ENCODE measurements around the gene CTDSPL.
"Not testable (repeated sequence)": the region's sequence is repeated elsewhere in the genome, so short reads cannot be mapped to it uniquely, and the experiment has no call there.

Gene CTDSPL

DNA sequence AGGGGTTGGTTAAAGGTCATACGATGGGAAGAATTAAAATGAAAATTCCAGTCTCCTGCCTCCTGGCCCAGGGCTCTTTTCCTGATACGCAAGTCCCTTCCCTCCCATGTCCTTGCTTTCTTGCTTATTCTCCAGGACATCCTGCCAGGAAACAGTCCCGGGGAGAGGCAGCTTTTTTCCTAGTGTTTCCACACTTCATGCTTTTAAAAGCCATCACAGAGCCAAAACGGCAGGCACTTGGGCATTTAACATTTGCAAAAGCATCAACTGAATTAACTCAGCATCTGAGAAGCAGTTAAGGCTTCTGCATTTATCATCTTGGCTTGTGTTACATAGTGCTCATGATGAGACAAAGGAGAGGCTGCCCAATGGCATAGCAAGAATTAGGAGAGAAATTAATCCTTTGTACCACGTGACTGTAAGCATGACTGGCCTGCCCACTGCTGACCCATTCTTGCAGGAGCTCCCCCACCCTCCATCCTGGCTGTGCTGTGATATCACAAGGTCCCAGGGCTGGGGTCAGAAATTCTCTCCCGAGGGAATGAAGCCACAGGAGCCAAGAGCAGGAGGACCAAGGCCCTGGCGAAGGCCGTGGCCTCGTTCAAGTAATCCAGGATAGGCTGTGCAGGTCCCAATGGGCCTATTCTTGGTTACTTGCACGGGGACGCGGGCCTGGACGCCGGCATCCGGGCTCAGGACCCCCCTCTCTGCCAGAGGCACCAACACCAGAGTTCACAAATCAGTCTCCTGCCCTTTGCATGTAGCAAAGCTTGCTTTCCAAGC is 107.3 kb downstream of the CTDSPL start:
- no peak for DNase-seq (ENCODE audit: extremely low read depth, insufficient read length)
- H3K36me3 ChIP-seq (ENCODE audit: control insufficient read depth, insufficient read depth, low read length) = no peaks in the 10 kb centered on the region

DNA sequence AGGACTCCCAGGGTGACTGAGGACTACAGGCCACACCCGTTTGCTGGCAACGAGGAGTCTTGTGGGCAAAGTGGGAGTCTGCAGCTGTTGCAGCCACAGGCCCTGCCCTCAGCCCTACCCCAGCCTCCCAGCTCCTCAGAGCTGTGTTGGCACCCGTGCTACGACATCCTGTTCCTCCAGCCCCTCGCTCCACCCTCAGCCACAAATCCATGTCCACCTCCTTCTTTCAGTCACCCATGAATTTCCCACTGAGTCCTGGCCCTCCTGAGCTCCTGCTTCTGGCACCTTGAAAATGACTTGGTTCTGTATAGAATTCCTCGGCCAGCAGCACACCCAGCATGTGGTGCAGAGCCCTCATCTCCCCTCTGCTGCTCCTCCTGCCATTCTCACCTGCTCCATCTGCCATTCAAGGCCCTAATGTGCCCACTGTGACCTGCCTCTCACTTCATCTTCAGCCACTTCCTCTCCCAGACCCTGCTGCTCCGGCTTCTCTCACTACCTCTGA is 108.0 kb downstream of the CTDSPL start:
- H3K36me3 ChIP-seq (ENCODE audit: control insufficient read depth, insufficient read depth, low read length) = no peaks in the 10 kb centered on the region
- TF ChIP-seq, protein P1, sequence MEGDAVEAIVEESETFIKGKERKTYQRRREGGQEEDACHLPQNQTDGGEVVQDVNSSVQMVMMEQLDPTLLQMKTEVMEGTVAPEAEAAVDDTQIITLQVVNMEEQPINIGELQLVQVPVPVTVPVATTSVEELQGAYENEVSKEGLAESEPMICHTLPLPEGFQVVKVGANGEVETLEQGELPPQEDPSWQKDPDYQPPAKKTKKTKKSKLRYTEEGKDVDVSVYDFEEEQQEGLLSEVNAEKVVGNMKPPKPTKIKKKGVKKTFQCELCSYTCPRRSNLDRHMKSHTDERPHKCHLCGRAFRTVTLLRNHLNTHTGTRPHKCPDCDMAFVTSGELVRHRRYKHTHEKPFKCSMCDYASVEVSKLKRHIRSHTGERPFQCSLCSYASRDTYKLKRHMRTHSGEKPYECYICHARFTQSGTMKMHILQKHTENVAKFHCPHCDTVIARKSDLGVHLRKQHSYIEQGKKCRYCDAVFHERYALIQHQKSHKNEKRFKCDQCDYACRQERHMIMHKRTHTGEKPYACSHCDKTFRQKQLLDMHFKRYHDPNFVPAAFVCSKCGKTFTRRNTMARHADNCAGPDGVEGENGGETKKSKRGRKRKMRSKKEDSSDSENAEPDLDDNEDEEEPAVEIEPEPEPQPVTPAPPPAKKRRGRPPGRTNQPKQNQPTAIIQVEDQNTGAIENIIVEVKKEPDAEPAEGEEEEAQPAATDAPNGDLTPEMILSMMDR (IDR thresholded peaks at IDR 0.05; ENCODE audit: insufficient read depth, low read length, poor library complexity, severe bottlenecking) = no peak
- no peak overlapping the region for H3K4me3 ChIP-seq (replicated peaks; ENCODE audit: low read depth, low read length)
- no peaks in the 10 kb centered on the region; the same call in none of the 2 replicates for H3K27me3 ChIP-seq (replicated peaks; ENCODE audit: control insufficient read depth, insufficient read depth, low read length)
- DNase-seq (ENCODE audit: extremely low read depth, insufficient read length) = no peak

More for the DNA sequence above, 107.3 kb downstream of the CTDSPL start:
- TF ChIP-seq, protein P1 (IDR thresholded peaks at IDR 0.05; ENCODE audit: insufficient read depth, low read length, poor library complexity, severe bottlenecking) = no peak
- Histone ChIP-seq H3K27me3 (replicated peaks; ENCODE audit: control insufficient read depth, insufficient read depth, low read length) (no peaks in the 10 kb centered on the region; the same call in none of the 2 replicates), H3K4me3 (replicated peaks; ENCODE audit: low read depth, low read length) (no peak overlapping the region)

DNA sequence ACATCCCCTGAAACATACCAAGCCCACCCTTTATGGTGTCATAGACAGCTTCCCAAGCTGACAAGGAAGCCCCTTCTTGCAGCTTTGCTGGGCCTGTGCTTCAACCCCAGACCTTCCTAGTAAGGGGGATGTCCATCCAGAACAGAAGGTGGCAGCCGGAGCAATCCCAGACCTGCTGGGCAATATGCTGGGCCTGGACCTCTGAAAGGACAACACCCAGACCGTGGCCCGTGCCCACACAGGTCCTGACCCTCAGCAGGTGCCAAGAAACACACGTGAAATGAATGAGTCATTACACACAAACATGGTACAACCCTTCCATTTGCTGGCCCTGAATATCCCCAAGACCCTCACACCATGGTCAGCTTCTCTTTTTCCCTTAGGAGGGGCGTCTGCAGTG is 109.1 kb downstream of the CTDSPL start:
- TF ChIP-seq, protein P1 (IDR thresholded peaks at IDR 0.05; ENCODE audit: insufficient read depth, low read length, poor library complexity, severe bottlenecking) = no peak

DNA sequence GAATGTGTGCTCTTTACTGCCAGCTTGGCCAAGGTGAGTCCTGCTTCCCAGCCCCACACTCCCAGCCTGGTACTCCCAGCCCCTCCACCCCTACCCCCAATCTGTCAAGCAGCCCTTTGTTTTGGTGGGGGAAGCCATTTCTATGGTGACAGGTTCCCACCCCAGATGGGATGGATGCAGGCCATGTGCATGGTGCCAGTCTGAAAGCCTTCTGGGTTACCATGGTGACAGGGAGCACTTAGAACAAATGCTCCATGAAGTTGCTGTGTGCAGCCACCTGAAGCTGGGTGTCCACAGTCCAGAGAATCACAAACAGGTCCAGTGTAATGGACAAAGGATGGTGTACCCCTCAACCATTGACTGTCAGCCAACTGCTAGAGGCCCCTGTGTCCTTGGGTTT is 109.8 kb downstream of the CTDSPL start:
- TF ChIP-seq, protein P1 (IDR thresholded peaks at IDR 0.05; ENCODE audit: insufficient read depth, low read length, poor library complexity, severe bottlenecking) = no peak
- no peak for DNase-seq (ENCODE audit: extremely low read depth, insufficient read length)

More for the DNA sequence above, 109.1 kb downstream of the CTDSPL start:
- Histone ChIP-seq H3K36me3 (ENCODE audit: control insufficient read depth, insufficient read depth, low read length) (no peaks in the 10 kb centered on the region), H3K27me3 (replicated peaks; ENCODE audit: control insufficient read depth, insufficient read depth, low read length) (no peaks in the 10 kb centered on the region; the same call in 1 of the 2 replicates), H3K4me3 (replicated peaks; ENCODE audit: low read depth, low read length) (no peak overlapping the region)
- DNase-seq (ENCODE audit: extremely low read depth, insufficient read length) = no peak

DNA sequence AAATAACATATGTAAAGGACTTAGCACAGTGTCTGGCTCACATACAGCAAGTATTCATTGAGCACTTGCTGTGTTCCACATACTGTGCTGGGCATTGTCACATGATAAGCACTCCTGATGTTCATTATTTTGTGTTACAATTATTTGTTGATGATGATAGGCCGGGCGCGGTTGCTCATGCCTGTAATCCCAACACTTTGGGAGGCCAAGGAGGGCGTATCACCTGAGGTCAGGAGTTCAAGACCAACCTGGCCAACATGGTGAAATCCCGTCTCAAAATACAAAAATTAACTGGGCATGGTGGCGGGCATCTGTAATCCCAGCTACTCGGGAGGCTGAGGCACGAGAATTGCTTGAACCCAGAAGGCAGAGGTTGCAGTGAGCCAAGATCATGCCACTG is 110.4 kb downstream of the CTDSPL start:
- H3K27me3 ChIP-seq (replicated peaks; ENCODE audit: control insufficient read depth, insufficient read depth, low read length); DNase-seq (ENCODE audit: extremely low read depth, insufficient read length); H3K36me3 ChIP-seq (ENCODE audit: control insufficient read depth, insufficient read depth, low read length); H3K4me3 ChIP-seq (replicated peaks; ENCODE audit: low read depth, low read length): not testable (repeated sequence)

More for the DNA sequence above, 109.8 kb downstream of the CTDSPL start:
- Histone ChIP-seq H3K27me3 (replicated peaks; ENCODE audit: control insufficient read depth, insufficient read depth, low read length) (no peaks in the 10 kb centered on the region; the same call in 1 of the 2 replicates), H3K4me3 (replicated peaks; ENCODE audit: low read depth, low read length) (no peak overlapping the region), H3K36me3 (ENCODE audit: control insufficient read depth, insufficient read depth, low read length) (no peaks in the 10 kb centered on the region)

DNA sequence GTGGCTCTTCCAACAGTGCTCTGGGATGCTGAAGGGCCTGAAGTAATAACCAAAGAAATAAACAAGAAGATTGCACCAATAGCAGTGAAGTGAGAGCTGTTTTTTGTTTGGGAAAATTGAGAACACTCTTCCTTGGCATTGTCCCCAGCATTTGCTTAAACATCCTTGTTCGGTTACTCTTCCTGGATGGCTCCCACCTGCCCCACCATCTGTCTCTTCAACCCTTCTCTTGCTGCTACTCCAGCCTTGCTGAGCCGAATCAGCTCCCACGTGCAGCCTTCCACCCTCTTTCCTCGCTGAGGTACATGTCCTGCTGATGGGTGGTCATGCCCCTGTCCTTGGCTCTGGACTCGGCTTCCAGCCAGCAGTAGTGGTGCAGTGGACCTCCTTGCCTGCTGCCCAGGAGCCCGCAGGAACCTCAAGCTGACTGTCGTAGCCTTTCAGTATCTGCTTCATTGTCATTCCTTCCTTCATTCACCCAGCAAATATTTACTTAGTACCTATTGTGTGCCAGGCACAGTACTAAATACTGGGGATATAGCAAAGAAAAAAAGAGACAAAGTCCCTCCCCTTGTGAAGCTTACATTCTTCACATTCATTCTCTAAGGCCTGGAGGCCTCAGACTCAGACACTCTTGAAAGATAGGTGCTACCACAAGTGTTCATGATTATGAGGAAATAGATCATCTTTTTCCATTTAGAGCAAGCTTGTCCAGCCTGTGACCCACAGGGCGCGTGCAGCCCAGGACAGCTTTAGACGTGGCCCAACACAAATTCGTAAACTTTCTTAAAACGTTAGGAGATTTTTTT is 111.8 kb downstream of the CTDSPL start:
- no peak for DNase-seq (ENCODE audit: extremely low read depth, insufficient read length)
- Histone ChIP-seq H3K4me3 (replicated peaks; ENCODE audit: low read depth, low read length) (no peak overlapping the region), H3K36me3 (ENCODE audit: control insufficient read depth, insufficient read depth, low read length) (no peaks in the 10 kb centered on the region), H3K27me3 (replicated peaks; ENCODE audit: control insufficient read depth, insufficient read depth, low read length) (no peaks in the 10 kb centered on the region)
- TF ChIP-seq, protein P1 (IDR thresholded peaks at IDR 0.05; ENCODE audit: insufficient read depth, low read length, poor library complexity, severe bottlenecking) = no peak

All from GM06990 (cell line).